Stimulated activated CD4-positive, alpha-beta T cell treated with anti-CD3 and anti-CD28 coated beads, Interleukin-2, amount 100 ng/mL, for 24 hours (primary cell): ENCODE data around the gene IRS1.

ENCODE experiments used
- DNase-seq, 2 donors: peaks; one replicate each; pipeline ENCODE4 v3.0.0-alpha.2; 2020

IRS1 gene

DNA sequence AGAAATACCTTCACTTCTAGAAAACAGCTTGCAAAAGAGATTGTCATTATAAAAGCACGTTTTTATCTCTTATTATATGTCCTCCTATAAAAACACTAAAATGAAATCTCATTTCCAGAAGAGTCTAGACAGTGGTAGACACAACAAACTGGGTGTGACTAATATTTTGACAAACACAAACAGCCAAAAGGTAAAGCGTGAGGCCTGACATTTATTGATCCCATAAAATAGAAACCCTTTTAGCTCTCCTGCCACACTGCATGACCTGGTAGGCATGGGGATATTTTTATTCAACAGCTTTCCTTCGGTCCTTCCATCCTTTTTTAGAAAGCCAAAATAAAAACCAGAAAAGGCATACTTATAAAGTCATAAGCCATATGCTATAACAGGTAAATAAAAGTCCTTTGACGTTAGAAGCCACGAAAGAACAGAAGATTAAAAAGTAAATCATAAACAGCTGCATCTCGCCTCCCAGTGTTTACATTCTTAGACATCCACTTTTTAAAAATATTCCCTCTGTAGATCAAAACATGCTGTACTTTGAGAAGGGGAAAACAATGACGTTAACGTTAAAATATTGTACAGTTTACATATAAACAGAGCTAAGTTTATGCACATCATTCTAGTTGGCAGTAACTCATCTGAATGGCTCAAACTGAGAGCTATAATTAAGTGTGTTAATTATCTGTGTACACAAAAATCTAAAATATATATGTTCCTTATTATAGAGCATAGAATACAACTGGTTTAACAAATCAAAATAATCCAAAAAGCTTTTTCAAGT lies 44.6 kb downstream of the IRS1 start:
- DNase-seq, result no peak

DNA sequence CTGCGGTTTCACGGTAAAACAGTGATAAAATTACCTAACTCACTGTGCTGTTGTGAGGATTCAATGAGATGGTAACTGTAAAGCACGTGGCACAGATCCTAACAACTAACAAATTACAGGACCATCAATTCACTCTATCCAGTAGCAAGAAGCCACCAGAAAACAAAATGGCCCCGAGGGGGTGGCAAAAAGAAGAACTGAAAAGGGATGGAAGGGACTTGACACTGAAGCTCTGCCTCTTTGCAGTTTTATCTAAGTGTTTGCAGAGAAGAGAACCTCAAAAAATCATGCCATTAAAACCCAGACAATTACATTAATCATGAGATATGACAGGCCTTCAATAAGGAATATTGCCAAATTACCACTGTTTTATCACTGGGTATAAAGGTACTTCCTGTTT lies 46.7 kb downstream of the IRS1 start:
- DNase-seq, result no peak

- DNase-seq, result no peak
Measured at GRCh38 chr2:226747288-226747687, 52.3 kb downstream of the IRS1 start.

- DNase-seq, result no peak
Measured at GRCh38 chr2:226746196-226746800, 53.3 kb downstream of the IRS1 start.

- no peak for DNase-seq
Measured at GRCh38 chr2:226743915-226744314, 55.7 kb downstream of the IRS1 start.

GRCh38 chr2:226742347-226742746 lies 57.3 kb downstream of the IRS1 start:
- DNase-seq, result no peak

DNA sequence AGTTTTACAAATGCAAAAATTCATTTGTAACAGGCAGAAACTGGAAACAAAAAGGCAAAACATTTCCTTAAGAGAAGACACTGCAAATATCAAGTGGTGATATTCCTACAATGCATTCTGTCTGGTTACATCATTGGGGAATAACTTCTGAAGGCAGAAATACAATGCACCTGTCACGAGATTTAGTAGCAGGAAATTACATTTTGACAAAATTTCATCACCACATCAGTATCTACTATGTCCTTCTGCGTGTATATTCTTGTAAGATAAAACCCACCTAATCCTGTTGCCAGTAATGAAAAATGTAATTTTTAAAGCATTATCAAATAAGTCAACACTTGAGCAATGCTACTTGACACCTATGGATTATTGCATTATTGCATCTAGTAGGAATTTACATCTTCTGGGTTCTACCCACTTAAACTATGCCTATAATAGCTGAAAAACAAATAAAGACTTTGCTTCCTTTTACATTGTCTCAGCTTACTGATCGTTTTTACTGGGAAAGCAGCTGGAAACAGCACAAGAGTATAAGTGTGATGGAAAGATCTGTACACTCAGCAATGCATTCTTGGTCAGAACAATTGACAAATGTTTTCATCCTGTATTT lies 59.5 kb downstream of the IRS1 start:
- DNase-seq, result no peak

GRCh38 chr2:226739545-226740030 lies 60.0 kb downstream of the IRS1 start:
- DNase-seq, result no peak

GRCh38 chr2:226738821-226739544 lies 60.6 kb downstream of the IRS1 start:
- DNase-seq, result no peak

DNA sequence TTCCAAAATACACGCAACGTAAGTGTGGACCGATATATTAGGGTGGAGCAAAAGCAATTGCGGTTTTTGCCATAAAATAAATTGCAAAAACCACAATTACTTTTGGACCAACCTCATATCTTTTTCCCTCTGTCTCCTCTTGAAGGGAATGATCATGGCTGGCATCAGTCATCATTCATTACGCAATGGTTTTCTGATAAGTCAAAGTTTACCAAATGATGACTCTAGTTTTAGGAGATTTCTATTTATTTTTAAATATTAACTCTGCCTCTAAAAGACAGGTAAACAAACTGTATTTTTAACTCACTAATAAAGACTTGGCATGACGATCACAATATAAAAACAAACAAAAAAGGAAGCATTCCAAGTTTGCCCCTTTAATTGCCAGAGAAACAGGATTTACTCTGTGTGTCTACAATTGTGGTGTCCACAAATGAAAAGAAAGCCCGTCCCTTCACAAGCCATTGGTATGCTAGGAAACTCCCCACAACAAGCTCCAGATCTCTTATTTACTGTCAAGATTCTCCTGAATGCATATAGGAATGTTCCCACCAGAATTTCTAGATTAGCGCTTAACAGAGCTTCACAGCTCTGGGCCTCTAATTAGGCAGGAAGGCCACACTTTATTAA lies 61.3 kb downstream of the IRS1 start:
- no peak for DNase-seq

- DNase-seq, result no peak
Measured at GRCh38 chr2:226736382-226736781, 63.2 kb downstream of the IRS1 start.

- DNase-seq, result no peak
Measured at GRCh38 chr2:226733927-226734564, 65.6 kb downstream of the IRS1 start.

- DNase-seq, result no peak
Measured at GRCh38 chr2:226733189-226733858, 66.3 kb downstream of the IRS1 start.

GRCh38 chr2:226732478-226733188 lies 67.0 kb downstream of the IRS1 start:
- DNase-seq, result no peak

DNA sequence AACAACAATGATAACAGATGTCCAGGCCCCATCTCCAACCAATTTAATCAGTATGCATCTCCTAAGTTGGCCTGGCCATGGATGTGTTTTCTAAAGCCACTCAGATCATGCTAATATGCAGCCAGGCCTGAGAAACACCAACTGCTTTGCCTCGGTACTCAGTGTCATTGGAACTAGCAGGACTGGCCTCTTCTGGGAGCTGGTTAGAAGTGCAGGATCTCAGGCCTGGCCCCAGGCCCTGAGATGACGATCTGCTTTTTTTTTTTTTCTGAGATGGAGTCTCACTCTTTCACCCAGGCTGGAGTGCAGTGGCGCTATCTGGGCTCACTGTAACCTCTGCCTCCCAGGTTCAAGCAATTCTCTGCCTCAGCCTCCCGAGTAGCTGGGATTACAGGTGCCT lies 69.1 kb downstream of the IRS1 start:
- DNase-seq, result no peak

DNA sequence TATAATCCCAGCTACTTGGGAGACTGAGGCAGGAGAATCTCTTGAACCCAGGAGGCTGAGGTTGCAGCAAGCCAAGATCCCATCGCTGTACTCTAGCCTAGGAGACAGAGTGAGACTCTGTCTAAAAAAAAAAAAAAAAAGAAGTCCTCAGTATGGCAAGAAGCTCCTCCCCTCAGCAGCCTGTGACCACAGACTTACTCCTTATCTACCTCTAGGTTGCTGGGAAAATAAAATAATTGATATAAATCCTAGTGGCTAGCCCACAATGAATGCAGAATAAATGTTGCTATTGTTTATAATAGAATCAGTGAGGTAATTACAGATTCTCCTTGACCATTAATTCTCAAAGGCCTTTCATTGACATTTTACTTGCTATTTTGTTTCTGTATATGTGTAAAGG lies 70.6 kb downstream of the IRS1 start:
- DNase-seq, result no peak

- no peak for DNase-seq
Measured at GRCh38 chr2:226727251-226727650, 72.4 kb downstream of the IRS1 start.

- DNase-seq, result no peak
Measured at GRCh38 chr2:226726546-226726945, 73.1 kb downstream of the IRS1 start.

GRCh38 chr2:226725126-226725860 lies 74.3 kb downstream of the IRS1 start:
- no peak for DNase-seq

- no peak for DNase-seq
Measured at GRCh38 chr2:226721541-226721940, 78.1 kb downstream of the IRS1 start.
